GM12878 (cell line): Measurements from ENCODE around the gene LARP4B.

ENCODE experiments used
- CTCF ChIP-seq, 3 experiments: IDR thresholded peaks in 2 of 3; conservative IDR thresholded peaks in 1 of 3; 2 replicates each; pipeline ENCODE4 v1.5.1; 2011; ENCODE audit warnings: low read depth in 3 of 3, low read length in 3 of 3, mild to moderate bottlenecking in 3 of 3, control low read depth in 2 of 3, moderate library complexity in 2 of 3, inconsistent platforms in 1 of 3, mixed read lengths in 1 of 3; ENCODE audit not compliant: control insufficient read depth in 2 of 3, insufficient read depth in 1 of 3; ENCODE audit errors: extremely low read depth in 1 of 3
- ETV6 ChIP-seq, 2 experiments: fragments of 450-650 bp in 1 of 2; IDR thresholded peaks in 1 of 2; conservative IDR thresholded peaks in 1 of 2; 2 replicates each; pipeline ENCODE4 v1.6.1; 2014; ENCODE audit warnings: antibody characterized with exemption in 1 of 2, borderline replicate concordance in 1 of 2, low read depth in 1 of 2, mild to moderate bottlenecking in 1 of 2, moderate library complexity in 1 of 2
- MAX ChIP-seq: IDR thresholded peaks from 2 replicates; pipeline ENCODE4 v1.6.1; 2012; ENCODE audit warnings: low read depth, low read length, improper control_type of control experiment
- MYC ChIP-seq: IDR thresholded peaks from 2 replicates; pipeline ENCODE4 v1.6.1; 2011; ENCODE audit warnings: mild to moderate bottlenecking, low read length, moderate library complexity, inconsistent platforms; ENCODE audit not compliant: insufficient read depth, insufficient replicate concordance, insufficient read length, severe bottlenecking

GRCh38 chr10:807958-808353 is 123.5 kb downstream of the LARP4B start:
- TF ChIP-seq MAX (no peak), CTCF (IDR thresholded peaks at IDR 0.05 in 2 of 3, conservative IDR thresholded peaks at IDR 0.05 in 1 of 3; ENCODE audit: control insufficient read depth in 2 of 3, extremely low read depth in 1 of 3, insufficient read depth in 1 of 3, low read depth in 3 of 3, low read length in 3 of 3) (no peak), MYC (no peak), ETV6 (conservative IDR thresholded peaks at IDR 0.05 in 1 of 2, IDR thresholded peaks at IDR 0.05 in 1 of 2; ENCODE audit: borderline replicate concordance in 1 of 2, low read depth in 1 of 2) (no peak)
